ENCODE data around the gene NCCRP1. TPM values are rescaled to one million over a fixed set of nuclear protein-coding genes. Genes with fewer than 3 reads are reported as not detected.
A peak's percentile ranks its signal among the peaks of the same experiment; 100 is the strongest.

The NCCRP1 gene, protein sequence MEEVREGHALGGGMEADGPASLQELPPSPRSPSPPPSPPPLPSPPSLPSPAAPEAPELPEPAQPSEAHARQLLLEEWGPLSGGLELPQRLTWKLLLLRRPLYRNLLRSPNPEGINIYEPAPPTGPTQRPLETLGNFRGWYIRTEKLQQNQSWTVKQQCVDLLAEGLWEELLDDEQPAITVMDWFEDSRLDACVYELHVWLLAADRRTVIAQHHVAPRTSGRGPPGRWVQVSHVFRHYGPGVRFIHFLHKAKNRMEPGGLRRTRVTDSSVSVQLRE
- not detected for total RNA-seq
- 10 to 100 TPM in 1 of 3 donors, under 1 TPM in 1, not detected in 1; 0.37 to 40.6 TPM for polyA plus RNA-seq
- long read RNA-seq, donor 1 = 0 reads
- long read RNA-seq, donor 2 = 0 reads
- long read RNA-seq, donor 3 = 0 reads
- long read RNA-seq, donor 4 = 0 reads
- long read RNA-seq, donor 5, partial matches to known transcripts = 0 of 1 reads
- long read RNA-seq, donor 5, other reads (novel, unspliced or antisense) = 0 of 1 reads
- long read RNA-seq, donor 6 = 0 reads
- long read RNA-seq, donor 7 = 0 reads
- long read RNA-seq, donor 8 = 0 reads
- long read RNA-seq, donor 9 = 0 reads
- long read RNA-seq, donor 10 = 0 reads

DNA sequence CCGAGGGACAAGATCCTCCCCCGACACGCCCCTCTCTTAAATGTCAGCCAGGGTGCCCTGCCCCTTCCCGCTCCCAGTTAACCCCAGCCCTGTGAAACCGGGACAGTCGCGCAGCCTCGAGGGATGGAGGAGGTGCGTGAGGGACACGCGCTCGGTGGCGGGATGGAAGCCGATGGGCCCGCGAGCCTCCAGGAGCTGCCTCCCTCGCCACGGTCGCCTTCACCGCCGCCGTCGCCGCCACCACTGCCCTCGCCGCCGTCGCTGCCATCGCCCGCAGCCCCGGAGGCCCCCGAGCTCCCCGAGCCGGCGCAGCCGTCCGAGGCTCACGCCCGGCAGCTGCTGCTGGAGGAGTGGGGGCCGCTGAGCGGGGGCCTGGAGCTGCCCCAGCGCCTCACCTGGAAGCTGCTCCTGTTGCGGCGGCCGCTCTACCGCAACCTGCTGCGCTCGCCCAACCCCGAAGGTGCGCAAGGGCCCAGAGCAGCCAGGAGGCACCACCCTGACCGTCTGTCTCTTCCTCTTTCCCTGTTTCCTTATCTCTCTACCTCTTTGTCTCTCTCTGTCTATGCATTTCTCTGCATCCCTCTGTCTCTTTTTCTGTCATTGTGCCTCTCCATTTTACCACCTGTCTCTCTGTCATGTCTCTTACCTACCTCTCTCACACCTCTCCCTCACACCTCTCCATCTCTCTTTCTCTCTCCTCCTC is at the start of gene NCCRP1:
Gene NCCRP1, plus strand, starts transcription at position 105 of the 703 bp plus-strand sequence. Its CDS starts 19 bp downstream, at position 124.
- peak within 1 kb of the TSS in 1 of 4 donors; percentile 36 for H3K4me3 ChIP-seq
- intact Hi-C loops (cut with DNase I; ENCODE audit: low total_unique reads) = no loop called here
- TF ChIP-seq, protein P1, sequence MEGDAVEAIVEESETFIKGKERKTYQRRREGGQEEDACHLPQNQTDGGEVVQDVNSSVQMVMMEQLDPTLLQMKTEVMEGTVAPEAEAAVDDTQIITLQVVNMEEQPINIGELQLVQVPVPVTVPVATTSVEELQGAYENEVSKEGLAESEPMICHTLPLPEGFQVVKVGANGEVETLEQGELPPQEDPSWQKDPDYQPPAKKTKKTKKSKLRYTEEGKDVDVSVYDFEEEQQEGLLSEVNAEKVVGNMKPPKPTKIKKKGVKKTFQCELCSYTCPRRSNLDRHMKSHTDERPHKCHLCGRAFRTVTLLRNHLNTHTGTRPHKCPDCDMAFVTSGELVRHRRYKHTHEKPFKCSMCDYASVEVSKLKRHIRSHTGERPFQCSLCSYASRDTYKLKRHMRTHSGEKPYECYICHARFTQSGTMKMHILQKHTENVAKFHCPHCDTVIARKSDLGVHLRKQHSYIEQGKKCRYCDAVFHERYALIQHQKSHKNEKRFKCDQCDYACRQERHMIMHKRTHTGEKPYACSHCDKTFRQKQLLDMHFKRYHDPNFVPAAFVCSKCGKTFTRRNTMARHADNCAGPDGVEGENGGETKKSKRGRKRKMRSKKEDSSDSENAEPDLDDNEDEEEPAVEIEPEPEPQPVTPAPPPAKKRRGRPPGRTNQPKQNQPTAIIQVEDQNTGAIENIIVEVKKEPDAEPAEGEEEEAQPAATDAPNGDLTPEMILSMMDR (IDR thresholded peaks at IDR 0.05) = no peak
- TF ChIP-seq POLR2AphosphoS5 (IDR thresholded peaks at IDR 0.05) = no peak
- TF ChIP-seq EP300 (IDR thresholded peaks at IDR 0.05) = no peak
- TF ChIP-seq POLR2A (IDR thresholded peaks at IDR 0.05) = no peak
- 3 to 12% (median 5%) methylated on average over 9 to 51 of the region's 51 CpGs for WGBS, 5 donors
- H3K36me3 ChIP-seq = no peaks in the 10 kb centered on the region
- peaks cover 7 to 25% (median 23%) of the 10 kb centered on the region in 4 donors for H3K4me1 ChIP-seq
- H3K27ac ChIP-seq = no peak within 1 kb of the TSS
- no peaks in the 10 kb centered on the region for H3K9me3 ChIP-seq
- peak in 1 of 2 donors; percentile 42 for DNase-seq
- H3K27me3 ChIP-seq = peaks cover 0 to 80% (median 42%) of the 10 kb centered on the region in 3 donors

DNA sequence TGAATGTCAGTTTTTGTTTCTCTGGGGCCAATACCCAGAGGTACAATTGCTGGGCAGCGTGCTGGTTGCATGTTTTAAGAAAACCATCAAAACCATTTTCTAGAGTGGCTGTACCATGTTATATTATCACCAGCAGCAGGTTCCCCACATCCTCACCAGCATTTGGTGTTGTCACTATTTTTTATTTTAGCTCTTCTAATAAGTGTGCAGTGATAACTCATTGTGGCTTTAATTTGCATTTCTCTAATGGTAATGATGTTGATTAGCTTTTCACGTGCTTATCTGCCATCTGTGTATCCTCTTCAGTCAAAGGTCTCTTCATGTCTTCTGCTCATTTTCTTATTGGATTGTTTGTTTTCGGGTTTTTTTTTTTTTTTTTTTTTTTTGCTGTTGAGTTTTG is 49.3 kb upstream of the NCCRP1 start:
- intact Hi-C loops (cut with DNase I; ENCODE audit: low total_unique reads) = no loop called here
- DNase-seq = no peak
- Histone ChIP-seq H3K27ac (no peak overlapping the region), H3K9me3 (no peaks in the 10 kb centered on the region), H3K27me3 (no peaks in the 10 kb centered on the region), H3K36me3 (peaks cover 0 to 6% (median 0%) of the 10 kb centered on the region in 4 donors), H3K4me1 (peaks cover 38 to 65% (median 48%) of the 10 kb centered on the region in 4 donors), H3K4me3 (no peak overlapping the region)
- TF ChIP-seq POLR2A (IDR thresholded peaks at IDR 0.05) (no peak), POLR2AphosphoS5 (IDR thresholded peaks at IDR 0.05) (no peak), EP300 (IDR thresholded peaks at IDR 0.05) (no peak)
- TF ChIP-seq, protein P1 (IDR thresholded peaks at IDR 0.05) = no peak
- 84 to 92% (median 89%) methylated on average over 3 of the region's 3 CpGs for WGBS, 5 donors

DNA sequence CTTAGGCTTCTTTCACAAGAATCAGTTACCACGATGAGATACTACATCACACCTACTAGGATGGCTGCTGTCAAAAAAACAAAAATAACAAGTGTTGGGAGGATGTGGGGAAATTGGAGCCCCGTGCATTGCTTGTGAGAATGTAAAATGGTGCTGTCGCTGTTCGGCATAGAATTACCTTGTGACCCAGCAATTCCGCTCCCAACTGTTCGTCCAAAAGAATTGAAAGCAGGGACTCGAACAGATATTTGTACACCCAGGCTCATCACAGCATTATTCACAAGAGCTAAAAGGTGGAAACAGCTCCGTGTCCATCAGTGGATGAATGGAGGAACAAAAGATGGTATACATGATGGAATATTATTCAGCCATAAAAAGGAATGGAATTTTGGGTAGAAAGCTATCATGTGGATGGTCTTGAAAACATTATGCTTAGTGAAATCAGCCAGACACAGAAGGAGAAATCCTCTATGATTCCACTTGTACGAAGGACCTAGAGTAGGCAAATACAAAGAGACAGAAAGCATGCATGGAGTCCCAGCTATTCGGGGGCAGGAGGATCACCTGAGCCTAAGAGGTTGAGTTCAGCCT is 47.7 kb upstream of the NCCRP1 start:
- Histone ChIP-seq H3K4me3 (no peak overlapping the region), H3K4me1 (peaks cover 39 to 58% (median 50%) of the 10 kb centered on the region in 4 donors), H3K27me3 (no peaks in the 10 kb centered on the region), H3K27ac (no peak overlapping the region), H3K36me3 (peaks cover 0 to 6% (median 0%) of the 10 kb centered on the region in 4 donors), H3K9me3 (no peaks in the 10 kb centered on the region)
- TF ChIP-seq POLR2A (IDR thresholded peaks at IDR 0.05) (no peak), POLR2AphosphoS5 (IDR thresholded peaks at IDR 0.05) (no peak)
- intact Hi-C loops (cut with DNase I; ENCODE audit: low total_unique reads) = no loop called here
- DNase-seq = no peak
- WGBS, 5 donors = 94 to 98% (median 97%) methylated on average over 10 of the region's 10 CpGs

DNA sequence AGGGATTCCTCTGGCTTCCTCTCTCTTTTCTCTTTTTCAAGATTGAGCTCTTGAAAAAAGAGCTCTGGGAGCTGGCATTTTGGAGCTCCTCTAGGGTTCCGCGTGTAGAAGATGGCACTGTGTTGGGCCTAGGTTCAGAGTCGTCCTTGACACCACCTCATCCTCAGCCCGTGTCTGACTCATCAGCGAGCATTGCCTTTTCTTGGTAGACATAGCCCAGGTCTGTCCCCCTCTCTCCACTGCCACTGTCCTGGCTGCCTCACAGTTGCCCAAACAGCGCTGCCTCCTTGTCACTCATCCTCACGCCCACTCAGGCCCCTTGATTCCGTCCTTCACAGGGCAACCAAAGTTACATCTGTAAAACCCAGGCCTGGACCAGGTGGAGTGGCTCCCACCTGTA is 46.5 kb upstream of the NCCRP1 start:
- WGBS, 5 donors = 89 to 96% (median 91%) methylated on average over 8 of the region's 8 CpGs
- Histone ChIP-seq H3K9me3 (no peaks in the 10 kb centered on the region), H3K27me3 (no peaks in the 10 kb centered on the region), H3K27ac (no peak overlapping the region), H3K4me1 (peaks cover 39 to 58% (median 50%) of the 10 kb centered on the region in 4 donors), H3K4me3 (no peak overlapping the region), H3K36me3 (peaks cover 0 to 6% (median 0%) of the 10 kb centered on the region in 4 donors)
- TF ChIP-seq, protein P1 (IDR thresholded peaks at IDR 0.05) = no peak
- TF ChIP-seq EP300 (IDR thresholded peaks at IDR 0.05) (no peak), POLR2A (IDR thresholded peaks at IDR 0.05) (no peak), POLR2AphosphoS5 (IDR thresholded peaks at IDR 0.05) (no peak)
- DNase-seq = no peak
- intact Hi-C loops (cut with DNase I; ENCODE audit: low total_unique reads) = no loop called here
